PC-3 (cell line): ENCODE results near the gene SORL1-AS1.

ENCODE experiments used
- CTCF ChIP-seq: fragments of 300-600 bp; sonication (generic); conservative IDR thresholded peaks from 2 replicates; pipeline ENCODE4 v1.5.1; 2017; ENCODE audit warnings: antibody characterized with exemption, low read depth, mild to moderate bottlenecking, low read length
- EZH2 ChIP-seq: fragments of 300-600 bp; sonication (generic); IDR thresholded peaks from one replicate; pipeline ENCODE4 v1.6.1; 2017; ENCODE audit warnings: antibody characterized with exemption, mild to moderate bottlenecking, low read length; ENCODE audit not compliant: unreplicated experiment
- EZH2phosphoT487 ChIP-seq: fragments of 300-600 bp; sonication (generic); IDR thresholded peaks from 2 replicates; pipeline ENCODE4 v1.6.1; 2018; ENCODE audit warnings: mild to moderate bottlenecking, antibody characterized with exemption, low read length, borderline replicate concordance

- TF ChIP-seq CTCF (no peak), EZH2phosphoT487 (no peak), EZH2 (no peak)
Measured at GRCh38 chr11:121448431-121448941, 4.3 kb downstream of the SORL1-AS1 start.
